ENCODE measurements around the gene DPEP2. TPM values are rescaled to one million over a fixed set of nuclear protein-coding genes. Genes with fewer than 3 reads are reported as not detected.
"Not testable (repeated sequence)": the region's sequence is repeated elsewhere in the genome, so short reads cannot be mapped to it uniquely, and the experiment has no call there.

Gene DPEP2
- total and polyA plus RNA-seq, 2 of the 4 experiments (the other 2 are of a cell fraction), result not detected

DNA sequence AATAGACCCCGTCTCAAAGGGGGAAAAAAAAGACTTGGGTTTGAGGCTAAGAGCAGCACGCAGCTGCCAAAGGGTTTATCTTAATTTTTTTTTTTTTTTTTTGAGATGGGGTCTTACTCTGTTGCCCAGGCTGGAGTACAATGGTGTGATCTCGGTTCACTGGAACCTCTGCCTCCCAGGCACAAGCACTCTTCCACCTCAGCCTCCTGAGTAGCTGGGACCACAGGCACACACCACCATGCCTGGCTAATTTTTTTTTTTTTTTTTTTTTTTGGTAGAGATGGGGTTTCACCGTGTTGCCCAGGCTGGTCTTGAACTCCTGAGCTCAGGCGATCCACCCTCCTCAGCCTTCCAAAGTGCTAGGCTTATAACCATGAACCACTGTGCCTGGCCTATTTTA, 61.6 kb downstream of the DPEP2 start:
- ATAC-seq (ENCODE audit: low read depth); H3K27ac ChIP-seq (ENCODE audit: insufficient read depth, low read length); H3K9me3 ChIP-seq (ENCODE audit: control insufficient read depth, insufficient read depth, low read length); H3K18ac ChIP-seq (ENCODE audit: low read depth, low read length); H4K5ac ChIP-seq (ENCODE audit: low read depth, low read length); POLR2A ChIA-PET (ENCODE audit: unreplicated experiment); H3K56ac ChIP-seq (ENCODE audit: extremely low read depth, insufficient read depth, low read length); H2BK120ac ChIP-seq (ENCODE audit: low read depth, low read length); dilution Hi-C loops (cut with HindIII; ENCODE audit: low sequenced_read_pairs, unreplicated experiment); H2AFZ ChIP-seq (replicated peaks; ENCODE audit: low read length, poor library complexity); DNase-seq; H2BK15ac ChIP-seq (ENCODE audit: low read depth, low read length); H3K4me2 ChIP-seq (ENCODE audit: low read depth, low read length); H3K27me3 ChIP-seq (ENCODE audit: control insufficient read depth, insufficient read depth, low read length); H2BK5ac ChIP-seq (ENCODE audit: low read depth, low read length, poor library complexity, severe bottlenecking); H3K9ac ChIP-seq (ENCODE audit: low read depth, low read length); H4K8ac ChIP-seq (ENCODE audit: low read depth in 2 of 2, low read length in 2 of 2); BruUV-seq (replicated peaks); CTCF ChIA-PET; H3K14ac ChIP-seq (replicated peaks; ENCODE audit: low read depth, low read length); H3K4me3 ChIP-seq (ENCODE audit: insufficient read depth, low read depth, low read length); H2AK5ac ChIP-seq (ENCODE audit: low read depth, low read length); H3K23ac ChIP-seq (ENCODE audit: low read depth, low read length); H2AK9ac ChIP-seq (replicated peaks; ENCODE audit: low read depth, low read length, poor library complexity); H4K91ac ChIP-seq (ENCODE audit: insufficient read depth, low read depth, low read length); H2BK20ac ChIP-seq (ENCODE audit: low read depth, low read length); H3K4ac ChIP-seq (ENCODE audit: low read depth, low read length): not testable (repeated sequence)
- H3K36me3 ChIP-seq (ENCODE audit: control insufficient read depth, insufficient read depth, low read length), result peaks cover 35% of the 10 kb centered on the region
- in situ Hi-C loops (cut with MboI; ENCODE audit: low sequenced_read_pairs) (loop anchor here (25.0 kb wide), 1 partner anchor 400 kb away; the partner anchor contains the start of gene RIPOR1), intact Hi-C loops (cut with micrococcal nuclease) (loop anchor here (5.0 kb wide), 1 partner anchor 375 kb away; the partner anchor contains the start of gene CTCF)
- peaks cover 12% of the 10 kb centered on the region for H3K9me1 ChIP-seq (ENCODE audit: insufficient read depth, low read length)
- 100% methylated on average over 1 of the region's 5 CpGs; no CpG with 5 or more reads in 1 of the 2 experiments for WGBS, 2 experiments (ENCODE audit: extremely low coverage in 2 of 2, insufficient read length in 1 of 2)
- peaks cover 31% of the 10 kb centered on the region for H4K20me1 ChIP-seq (ENCODE audit: insufficient read depth, low read length)
- peaks cover 11% of the 10 kb centered on the region for H3K4me1 ChIP-seq (ENCODE audit: control insufficient read depth, insufficient read depth, low read length)
- peaks cover 14 to 65% of the 10 kb centered on the region in 2 experiments; a peak in 3 of 4 replicates for H3K79me1 ChIP-seq (ENCODE audit: low read depth in 1 of 2, low read length in 2 of 2)

Small RNAs within 50 kb of the gene (microRNA-seq; reads per million reads assigned to microRNA genes)
- gene RNU6-359P (ENCODE audit: insufficient read depth, insufficient read length), result not detected

Small RNAs within 50 kb of the gene (small RNA-seq; reads per million reads assigned to genes)
- 0 to 28.3 (median 0.07) reads per million in 5 experiments for gene RNU6-359P

Other genes starting within 250 kb of the DPEP2 start
- 2.2 and 2.7 TPM in 2 replicates for gene RANBP10, start 192.9 kb downstream of the DPEP2 start, total RNA-seq (2012; rRNA removed)
- 12.1 and 13.0 TPM in 2 replicates for gene RANBP10, start 192.9 kb downstream of the DPEP2 start, polyA plus RNA-seq (2012; rRNA removed)
- gene TSNAXIP1, start 192.6 kb downstream of the DPEP2 start, total RNA-seq (2012; rRNA removed), result 0.56 and 0.72 TPM in 2 replicates
- gene TSNAXIP1, start 192.6 kb downstream of the DPEP2 start, polyA plus RNA-seq (2012; rRNA removed), result 1.4 and 1.6 TPM in 2 replicates
- 13.3 and 13.9 TPM in 2 replicates for gene THAP11, start 157.2 kb downstream of the DPEP2 start, total RNA-seq (2012; rRNA removed)
- 14.5 and 16.7 TPM in 2 replicates for gene THAP11, start 157.2 kb downstream of the DPEP2 start, polyA plus RNA-seq (2012; rRNA removed)
- 42.7 and 55.0 TPM in 2 replicates for gene NUTF2, start 152.6 kb downstream of the DPEP2 start, total RNA-seq (2012; rRNA removed)
- 361 and 399 TPM in 2 replicates for gene NUTF2, start 152.6 kb downstream of the DPEP2 start, polyA plus RNA-seq (2012; rRNA removed)
- gene CENPT, start 151.8 kb downstream of the DPEP2 start, total RNA-seq (2012; rRNA removed), result 33.3 TPM in 2 replicates
- 83.1 and 86.4 TPM in 2 replicates for gene CENPT, start 151.8 kb downstream of the DPEP2 start, polyA plus RNA-seq (2012; rRNA removed)
- gene EDC4, start 126.4 kb downstream of the DPEP2 start, total RNA-seq (2012; rRNA removed), result 33.2 and 34.2 TPM in 2 replicates
- 64.0 and 66.1 TPM in 2 replicates for gene EDC4, start 126.4 kb downstream of the DPEP2 start, polyA plus RNA-seq (2012; rRNA removed)
- not detected in 2 replicates for gene NRN1L, start 114.6 kb downstream of the DPEP2 start, total RNA-seq (2012; rRNA removed)
- 0.27 and 0.32 TPM in 2 replicates for gene NRN1L, start 114.6 kb downstream of the DPEP2 start, polyA plus RNA-seq (2012; rRNA removed)
- 10.3 and 11.5 TPM in 2 replicates for gene PSKH1, start 106.2 kb downstream of the DPEP2 start, total RNA-seq (2012; rRNA removed)
- 26.5 and 26.7 TPM in 2 replicates for gene PSKH1, start 106.2 kb downstream of the DPEP2 start, polyA plus RNA-seq (2012; rRNA removed)
- gene CTRL, start 67.6 kb downstream of the DPEP2 start, total RNA-seq (2012; rRNA removed), result 0.18 and 0.28 TPM in 2 replicates
- gene CTRL, start 67.6 kb downstream of the DPEP2 start, polyA plus RNA-seq (2012; rRNA removed), result 0.89 and 1.1 TPM in 2 replicates
- gene PSMB10, start 62.6 kb downstream of the DPEP2 start, total RNA-seq (2012; rRNA removed), result 25.6 and 28.7 TPM in 2 replicates
- gene PSMB10, start 62.6 kb downstream of the DPEP2 start, polyA plus RNA-seq (2012; rRNA removed), result 36.7 and 50.5 TPM in 2 replicates
- gene LCAT, start 55.4 kb downstream of the DPEP2 start, total RNA-seq (2012; rRNA removed), result 1.4 and 1.7 TPM in 2 replicates
- gene LCAT, start 55.4 kb downstream of the DPEP2 start, polyA plus RNA-seq (2012; rRNA removed), result 18.8 and 22.5 TPM in 2 replicates
- gene SLC12A4, start 30.8 kb downstream of the DPEP2 start, total RNA-seq (2012; rRNA removed), result 36.4 and 36.6 TPM in 2 replicates
- 114 and 132 TPM in 2 replicates for gene SLC12A4, start 30.8 kb downstream of the DPEP2 start, polyA plus RNA-seq (2012; rRNA removed)
- gene DPEP3, start 19.0 kb downstream of the DPEP2 start, total RNA-seq (2012; rRNA removed), result not detected in 2 replicates
- gene DPEP3, start 19.0 kb downstream of the DPEP2 start, polyA plus RNA-seq (2012; rRNA removed), result not detected in 2 replicates
- not detected in 2 replicates for gene DPEP2NB, start 16.4 kb upstream of the DPEP2 start, total RNA-seq (2012; rRNA removed)
- not detected in 2 replicates for gene DPEP2NB, start 16.4 kb upstream of the DPEP2 start, polyA plus RNA-seq (2012; rRNA removed)
- gene DDX28, start 23.7 kb upstream of the DPEP2 start, total RNA-seq (2012; rRNA removed), result 8.9 and 10.0 TPM in 2 replicates
- gene DDX28, start 23.7 kb upstream of the DPEP2 start, polyA plus RNA-seq (2012; rRNA removed), result 9.0 and 9.2 TPM in 2 replicates
- 28.1 and 30.5 TPM in 2 replicates for gene DUS2, start 23.8 kb upstream of the DPEP2 start, total RNA-seq (2012; rRNA removed)
- gene DUS2, start 23.8 kb upstream of the DPEP2 start, polyA plus RNA-seq (2012; rRNA removed), result 15.8 TPM in 2 replicates
- gene NFATC3, start 85.9 kb upstream of the DPEP2 start, total RNA-seq (2012; rRNA removed), result 14.7 and 21.5 TPM in 2 replicates
- 6.3 TPM in 2 replicates for gene NFATC3, start 85.9 kb upstream of the DPEP2 start, polyA plus RNA-seq (2012; rRNA removed)
- gene ESRP2, start 236.6 kb upstream of the DPEP2 start, total RNA-seq (2012; rRNA removed), result under 0.01 TPM in 1 of 2 replicates, not detected in the other
- gene ESRP2, start 236.6 kb upstream of the DPEP2 start, polyA plus RNA-seq (2012; rRNA removed), result 0.07 and 0.14 TPM in 2 replicates
- 18.1 and 19.5 TPM in 2 replicates for gene PLA2G15, start 245.9 kb upstream of the DPEP2 start, total RNA-seq (2012; rRNA removed)
- gene PLA2G15, start 245.9 kb upstream of the DPEP2 start, polyA plus RNA-seq (2012; rRNA removed), result 31.7 and 34.4 TPM in 2 replicates

Measured in IMR-90 (cell line).